LNCaP clone FGC (cell line): ENCODE data around the gene FOXP4.

Source experiments
- DNase-seq: peaks from one replicate; pipeline ENCODE4 v3.0.0-alpha.2; 2011; ENCODE audit warnings: low read depth
- H3K4me3 ChIP-seq: 2 replicates; pipeline ENCODE4 v1.5.1; 2011; ENCODE audit warnings: mild to moderate bottlenecking, low read depth, low read length, control low read depth
- TF ChIP-seq, protein P1 (sequence below): IDR thresholded peaks from 2 replicates; pipeline ENCODE4 v1.5.1; 2012; ENCODE audit warnings: mild to moderate bottlenecking; ENCODE audit not compliant: control insufficient read depth, insufficient read depth; ENCODE audit errors: extremely low read depth

Gene FOXP4

DNA sequence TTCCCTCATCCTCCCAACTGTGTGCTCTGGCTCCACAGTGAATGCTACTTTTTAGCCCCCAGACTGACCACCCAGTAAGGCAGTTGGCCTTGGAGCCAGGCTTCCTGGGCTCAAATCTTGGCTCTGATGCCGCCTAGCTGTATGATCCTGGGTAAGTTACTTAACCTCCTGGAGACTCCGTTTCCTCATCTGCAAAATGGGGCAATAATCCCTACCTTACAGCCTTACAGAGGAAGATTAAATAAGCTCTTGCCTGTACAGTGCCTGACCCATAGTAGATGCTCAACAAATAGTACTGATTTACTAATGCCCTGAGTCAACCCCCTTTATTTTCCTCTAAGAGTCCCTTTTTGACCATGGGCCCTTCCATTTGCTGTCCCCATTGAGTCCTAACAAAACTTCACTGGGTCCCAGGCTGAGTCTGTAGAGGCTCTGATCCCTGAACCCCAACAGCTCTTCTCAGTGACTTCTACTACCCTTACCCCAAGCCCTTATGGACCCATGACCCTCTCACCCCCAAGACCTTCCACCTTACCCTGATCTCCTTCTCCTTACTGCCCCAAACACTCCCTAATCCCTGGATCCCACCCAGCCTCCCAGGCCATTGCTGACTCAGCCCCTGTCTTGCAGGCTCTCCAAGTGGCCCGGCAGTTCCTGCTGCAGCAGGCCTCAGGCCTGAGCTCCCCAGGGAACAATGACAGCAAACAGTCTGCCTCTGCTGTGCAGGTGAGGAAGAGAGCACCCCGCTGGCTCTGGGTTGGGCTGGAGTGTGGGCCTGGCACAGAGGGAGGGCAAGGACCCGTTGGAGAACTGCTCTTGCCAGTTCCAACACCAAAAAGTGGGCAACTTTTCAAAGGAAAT, 31.4 kb downstream of the FOXP4 start:
- TF ChIP-seq, protein P1, sequence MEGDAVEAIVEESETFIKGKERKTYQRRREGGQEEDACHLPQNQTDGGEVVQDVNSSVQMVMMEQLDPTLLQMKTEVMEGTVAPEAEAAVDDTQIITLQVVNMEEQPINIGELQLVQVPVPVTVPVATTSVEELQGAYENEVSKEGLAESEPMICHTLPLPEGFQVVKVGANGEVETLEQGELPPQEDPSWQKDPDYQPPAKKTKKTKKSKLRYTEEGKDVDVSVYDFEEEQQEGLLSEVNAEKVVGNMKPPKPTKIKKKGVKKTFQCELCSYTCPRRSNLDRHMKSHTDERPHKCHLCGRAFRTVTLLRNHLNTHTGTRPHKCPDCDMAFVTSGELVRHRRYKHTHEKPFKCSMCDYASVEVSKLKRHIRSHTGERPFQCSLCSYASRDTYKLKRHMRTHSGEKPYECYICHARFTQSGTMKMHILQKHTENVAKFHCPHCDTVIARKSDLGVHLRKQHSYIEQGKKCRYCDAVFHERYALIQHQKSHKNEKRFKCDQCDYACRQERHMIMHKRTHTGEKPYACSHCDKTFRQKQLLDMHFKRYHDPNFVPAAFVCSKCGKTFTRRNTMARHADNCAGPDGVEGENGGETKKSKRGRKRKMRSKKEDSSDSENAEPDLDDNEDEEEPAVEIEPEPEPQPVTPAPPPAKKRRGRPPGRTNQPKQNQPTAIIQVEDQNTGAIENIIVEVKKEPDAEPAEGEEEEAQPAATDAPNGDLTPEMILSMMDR: no peak
- peak; percentile 87 for DNase-seq
- H3K4me3 ChIP-seq: no peak overlapping the region

DNA sequence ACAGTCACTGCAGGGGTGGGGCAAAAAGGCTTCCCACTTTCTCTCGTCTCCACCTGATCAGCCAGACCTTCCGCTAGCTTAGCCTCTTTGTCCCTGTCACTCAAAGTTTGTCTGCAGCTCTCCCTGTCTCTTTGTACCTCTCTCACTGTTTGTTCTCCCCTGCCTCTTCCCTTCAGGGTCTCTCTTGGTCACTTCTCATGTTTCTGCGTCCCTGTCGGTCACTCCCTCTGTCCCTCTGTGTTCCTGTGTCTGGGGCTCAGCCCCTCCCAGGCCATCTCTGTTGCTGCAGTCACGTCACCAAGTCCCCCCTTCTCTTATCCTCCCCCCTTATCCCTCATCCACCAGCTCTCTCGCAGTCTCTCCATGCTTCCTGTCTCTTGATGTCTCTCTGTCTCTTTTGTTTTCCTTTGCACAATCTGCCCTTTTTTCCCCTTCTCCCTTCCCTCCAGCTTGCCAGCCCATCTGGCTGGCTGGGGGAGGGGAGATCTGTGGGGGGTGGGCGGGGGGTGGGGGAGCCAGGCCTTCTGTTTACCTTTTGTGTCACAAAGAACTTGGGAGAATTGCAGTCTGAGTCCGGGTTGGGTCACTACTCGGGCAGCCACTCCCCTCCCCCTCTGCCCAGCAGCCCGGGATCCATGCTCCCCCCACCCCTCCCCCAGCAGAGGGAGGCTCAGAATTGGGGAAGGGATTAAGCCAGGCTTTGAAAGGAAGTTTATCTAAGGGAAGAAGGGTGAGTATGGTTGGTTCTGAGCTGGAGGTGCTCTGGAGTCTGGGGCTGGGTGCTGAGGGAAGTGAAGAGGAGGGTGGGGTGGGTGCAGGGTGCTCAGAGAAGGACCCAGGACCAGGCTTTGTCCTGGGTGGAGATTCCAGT, 32.3 kb downstream of the FOXP4 start:
- no peak overlapping the region for H3K4me3 ChIP-seq
- no peak for DNase-seq
- TF ChIP-seq, protein P1: no peak

DNA sequence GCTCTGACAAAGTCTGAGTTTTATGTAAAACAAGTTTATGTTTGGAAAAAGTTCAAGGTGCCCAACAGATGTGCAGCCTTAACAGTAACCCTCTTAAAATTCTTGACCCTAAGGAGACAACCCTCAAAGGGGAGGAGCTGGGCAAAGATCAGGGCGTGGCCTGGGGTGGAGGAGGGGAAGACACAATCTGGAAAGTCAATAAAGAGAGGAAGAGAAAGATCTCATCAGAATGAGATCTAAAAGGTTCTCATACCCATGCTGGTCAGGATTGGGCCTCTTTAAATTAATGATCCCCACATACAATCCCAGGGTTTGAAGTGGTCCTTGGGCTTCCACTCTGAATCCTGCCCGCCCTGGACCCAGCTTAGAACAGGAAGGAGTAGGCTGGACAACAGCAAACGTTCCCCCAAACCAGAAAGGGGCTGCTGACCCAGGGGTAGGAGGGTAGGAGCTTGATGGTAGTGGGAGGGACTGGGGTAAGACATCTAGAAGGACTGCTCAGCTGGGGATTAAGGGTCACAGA, 33.0 kb downstream of the FOXP4 start:
- H3K4me3 ChIP-seq: no peak overlapping the region
- TF ChIP-seq, protein P1: no peak
- no peak for DNase-seq

GRCh38 chr6:41580690-41581089, 34.5 kb downstream of the FOXP4 start:
- H3K4me3 ChIP-seq: no peak overlapping the region
- TF ChIP-seq, protein P1: no peak
- no peak for DNase-seq

GRCh38 chr6:41581381-41581991, 35.3 kb downstream of the FOXP4 start:
- TF ChIP-seq, protein P1: no peak
- no peak for DNase-seq
- no peak overlapping the region for H3K4me3 ChIP-seq

- DNase-seq: no peak
- H3K4me3 ChIP-seq: no peak overlapping the region
- TF ChIP-seq, protein P1: no peak
Measured at GRCh38 chr6:41582540-41582939, 36.4 kb downstream of the FOXP4 start.
